ENCODE measurements around the gene DDC.
A peak's percentile ranks its signal among the peaks of the same experiment; 100 is the strongest.

The DDC gene

GRCh38 chr7:50610521-50611277, 45.5 kb upstream of the DDC start:
- Histone ChIP-seq H3K4me3 (ENCODE audit: low read length, poor library complexity, severe bottlenecking) (no peak overlapping the region), H3K79me2 (ENCODE audit: insufficient read depth, low read length) (no peaks in the 10 kb centered on the region), H3F3A (ENCODE audit: low read depth) (no peaks in the 10 kb centered on the region), H3K9me2 (replicated peaks; ENCODE audit: low read depth, low read length) (no peaks in the 10 kb centered on the region), H3K4me2 (ENCODE audit: low read depth, low read length, poor library complexity, severe bottlenecking) (peak overlapping the region; percentile 42), H2AFZ (ENCODE audit: low read length) (no peak overlapping the region), H3K36me3 (ENCODE audit: insufficient read depth, low read length) (no peaks in the 10 kb centered on the region), H3K27me3 (ENCODE audit: insufficient read depth, low read length, poor library complexity, severe bottlenecking) (no peaks in the 10 kb centered on the region), H3K4me1 (ENCODE audit: insufficient read depth, low read length, poor library complexity, severe bottlenecking) (peaks cover 22% of the 10 kb centered on the region), H4K20me1 (ENCODE audit: insufficient read depth, low read length, poor library complexity, severe bottlenecking) (no peaks in the 10 kb centered on the region), H3K9me3 (ENCODE audit: insufficient read depth, low read depth, low read length) (no peaks in the 10 kb centered on the region), H3K9ac (ENCODE audit: low read depth, low read length, poor library complexity, severe bottlenecking) (no peak overlapping the region)
- no peak for TF ChIP-seq EZH2phosphoT487 (IDR thresholded peaks at IDR 0.05; ENCODE audit: borderline replicate concordance)
- TF ChIP-seq, protein P1, sequence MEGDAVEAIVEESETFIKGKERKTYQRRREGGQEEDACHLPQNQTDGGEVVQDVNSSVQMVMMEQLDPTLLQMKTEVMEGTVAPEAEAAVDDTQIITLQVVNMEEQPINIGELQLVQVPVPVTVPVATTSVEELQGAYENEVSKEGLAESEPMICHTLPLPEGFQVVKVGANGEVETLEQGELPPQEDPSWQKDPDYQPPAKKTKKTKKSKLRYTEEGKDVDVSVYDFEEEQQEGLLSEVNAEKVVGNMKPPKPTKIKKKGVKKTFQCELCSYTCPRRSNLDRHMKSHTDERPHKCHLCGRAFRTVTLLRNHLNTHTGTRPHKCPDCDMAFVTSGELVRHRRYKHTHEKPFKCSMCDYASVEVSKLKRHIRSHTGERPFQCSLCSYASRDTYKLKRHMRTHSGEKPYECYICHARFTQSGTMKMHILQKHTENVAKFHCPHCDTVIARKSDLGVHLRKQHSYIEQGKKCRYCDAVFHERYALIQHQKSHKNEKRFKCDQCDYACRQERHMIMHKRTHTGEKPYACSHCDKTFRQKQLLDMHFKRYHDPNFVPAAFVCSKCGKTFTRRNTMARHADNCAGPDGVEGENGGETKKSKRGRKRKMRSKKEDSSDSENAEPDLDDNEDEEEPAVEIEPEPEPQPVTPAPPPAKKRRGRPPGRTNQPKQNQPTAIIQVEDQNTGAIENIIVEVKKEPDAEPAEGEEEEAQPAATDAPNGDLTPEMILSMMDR (conservative IDR thresholded peaks at IDR 0.05; ENCODE audit: low read length): no peak

DNA sequence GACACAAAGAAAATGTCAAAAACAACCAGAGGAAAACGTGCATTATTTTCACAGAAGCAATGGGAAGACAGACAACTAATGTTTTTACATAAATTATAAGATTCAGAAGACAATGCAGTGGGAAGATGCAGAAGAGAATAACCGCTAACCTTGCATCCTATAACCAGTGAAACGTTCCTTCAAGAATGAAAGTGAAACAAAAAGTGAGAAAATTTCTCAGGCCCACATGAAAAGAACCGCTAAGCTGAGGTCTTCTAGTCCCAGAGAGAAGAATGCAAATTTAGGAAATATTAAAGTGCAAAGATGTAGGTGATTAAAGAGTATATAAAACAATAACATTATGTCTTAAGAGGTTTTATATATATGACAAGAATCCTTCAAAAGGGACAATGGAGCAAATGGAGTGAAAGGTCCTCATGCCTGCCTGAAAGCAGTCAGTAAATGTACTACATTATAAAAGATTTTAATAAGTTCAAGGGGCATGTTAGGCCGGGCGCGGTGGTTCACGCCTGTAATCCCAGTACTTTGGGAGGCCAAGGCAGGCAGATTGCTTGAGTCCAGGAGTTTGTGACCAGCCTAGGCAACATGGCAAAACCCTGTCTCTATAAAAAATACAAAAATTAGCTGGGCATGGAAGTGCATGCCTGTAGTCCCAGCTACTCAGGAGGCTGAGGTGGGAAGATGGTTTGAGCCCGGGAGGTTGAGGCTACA, 43.1 kb upstream of the DDC start:
- no peak overlapping the region for H3K9ac ChIP-seq (ENCODE audit: low read depth, low read length, poor library complexity, severe bottlenecking)
- no peaks in the 10 kb centered on the region for H3K9me2 ChIP-seq (replicated peaks; ENCODE audit: low read depth, low read length)
- H3K36me3 ChIP-seq (ENCODE audit: insufficient read depth, low read length): no peaks in the 10 kb centered on the region
- H3K9me3 ChIP-seq (ENCODE audit: insufficient read depth, low read depth, low read length): no peaks in the 10 kb centered on the region
- peaks cover 15% of the 10 kb centered on the region for H3K4me1 ChIP-seq (ENCODE audit: insufficient read depth, low read length, poor library complexity, severe bottlenecking)
- no peaks in the 10 kb centered on the region for H3K27me3 ChIP-seq (ENCODE audit: insufficient read depth, low read length, poor library complexity, severe bottlenecking)
- no peaks in the 10 kb centered on the region for H3F3A ChIP-seq (ENCODE audit: low read depth)
- H3K4me2 ChIP-seq (ENCODE audit: low read depth, low read length, poor library complexity, severe bottlenecking): peak overlapping the region; percentile 8
- no peak overlapping the region for H2AFZ ChIP-seq (ENCODE audit: low read length)
- H4K20me1 ChIP-seq (ENCODE audit: insufficient read depth, low read length, poor library complexity, severe bottlenecking): no peaks in the 10 kb centered on the region
- no peaks in the 10 kb centered on the region for H3K79me2 ChIP-seq (ENCODE audit: insufficient read depth, low read length)
- H3K4me3 ChIP-seq (ENCODE audit: low read length, poor library complexity, severe bottlenecking): no peak overlapping the region
- TF ChIP-seq EZH2phosphoT487 (IDR thresholded peaks at IDR 0.05; ENCODE audit: borderline replicate concordance): no peak

GRCh38 chr7:50607524-50608125, 42.4 kb upstream of the DDC start:
- H3K36me3 ChIP-seq (ENCODE audit: insufficient read depth, low read length): no peaks in the 10 kb centered on the region
- H3K27me3 ChIP-seq (ENCODE audit: insufficient read depth, low read length, poor library complexity, severe bottlenecking): no peaks in the 10 kb centered on the region
- H4K20me1 ChIP-seq (ENCODE audit: insufficient read depth, low read length, poor library complexity, severe bottlenecking): no peaks in the 10 kb centered on the region
- H3K79me2 ChIP-seq (ENCODE audit: insufficient read depth, low read length): no peaks in the 10 kb centered on the region
- TF ChIP-seq, protein P1 (conservative IDR thresholded peaks at IDR 0.05; ENCODE audit: low read length): no peak
- no peak for TF ChIP-seq EZH2phosphoT487 (IDR thresholded peaks at IDR 0.05; ENCODE audit: borderline replicate concordance)
- H3K4me2 ChIP-seq (ENCODE audit: low read depth, low read length, poor library complexity, severe bottlenecking): peak overlapping the region; percentile 8
- no peaks in the 10 kb centered on the region for H3K9me3 ChIP-seq (ENCODE audit: insufficient read depth, low read depth, low read length)
- H3F3A ChIP-seq (ENCODE audit: low read depth): no peaks in the 10 kb centered on the region
- H3K9ac ChIP-seq (ENCODE audit: low read depth, low read length, poor library complexity, severe bottlenecking): no peak overlapping the region
- peaks cover 15% of the 10 kb centered on the region for H3K4me1 ChIP-seq (ENCODE audit: insufficient read depth, low read length, poor library complexity, severe bottlenecking)
- no peak overlapping the region for H3K4me3 ChIP-seq (ENCODE audit: low read length, poor library complexity, severe bottlenecking)
- H3K9me2 ChIP-seq (replicated peaks; ENCODE audit: low read depth, low read length): no peaks in the 10 kb centered on the region
- 0 out of 2 replicates have a peak overlapping the region, but pooled peaks have one; percentile 14 for H2AFZ ChIP-seq (ENCODE audit: low read length)

Data from Loucy (cell line).